Spleen (tissue), 11 donors: Measurements from ENCODE around the gene LRFN5. TPM values are rescaled to one million over a fixed set of nuclear protein-coding genes. Genes with fewer than 3 reads are reported as not detected.

ENCODE experiments used
- DNase-seq: peaks from one replicate; pipeline ENCODE4 v3.0.0-alpha.2; 2020
- H3K27ac ChIP-seq, 8 donors: fragments of 200-600 bp; sonication (generic) in 7 of 8; 1 replicate in 4 of 8; 2 replicates in 4 of 8; pipeline versions ENCODE4 v1.5.0 to v1.8.0; 2016 to 2021; ENCODE audit warnings: inconsistent platforms in 4 of 8, mild to moderate bottlenecking in 4 of 8, moderate library complexity in 1 of 8
- H3K27me3 ChIP-seq, 7 donors: fragments of 200-600 bp; sonication (generic) in 6 of 7; replicated peaks in 1 of 7; 1 replicate in 4 of 7; 2 replicates in 3 of 7; pipeline versions ENCODE4 v1.5.0 to v1.8.0; 2016 to 2021; ENCODE audit warnings: inconsistent platforms in 3 of 7, mild to moderate bottlenecking in 1 of 7
- H3K36me3 ChIP-seq, 6 donors: fragments of 200-600 bp; sonication (generic) in 5 of 6; 1 replicate in 4 of 6; 2 replicates in 2 of 6; pipeline versions ENCODE4 v1.5.0 to v1.8.0; 2016 to 2021; ENCODE audit warnings: inconsistent platforms in 2 of 6
- H3K4me1 ChIP-seq, 6 donors: fragments of 200-600 bp; sonication (generic) in 5 of 6; 1 replicate in 3 of 6; 2 replicates in 3 of 6; pipeline versions ENCODE4 v1.5.0 to v1.8.0; 2016 to 2021; ENCODE audit warnings: inconsistent platforms in 3 of 6
- H3K4me3 ChIP-seq, 8 donors: fragments of 200-600 bp; sonication (generic) in 7 of 8; 1 replicate in 4 of 8; 2 replicates in 4 of 8; pipeline versions ENCODE4 v1.5.0 to v1.8.0; 2016 to 2021; ENCODE audit warnings: inconsistent platforms in 4 of 8, mild to moderate bottlenecking in 4 of 8, moderate library complexity in 2 of 8
- H3K9me3 ChIP-seq, 8 donors: fragments of 200-600 bp; sonication (generic) in 7 of 8; 1 replicate in 4 of 8; 2 replicates in 4 of 8; pipeline versions ENCODE4 v1.5.0 to v1.8.0; 2016 to 2021; ENCODE audit warnings: inconsistent platforms in 4 of 8
- POLR2A ChIP-seq, 3 donors: fragments of 450-650 bp; IDR thresholded peaks; one replicate each; pipeline ENCODE4 v1.5.1; 2017; ENCODE audit warnings: antibody characterized with exemption in 3 of 3, mild to moderate bottlenecking in 1 of 3
- POLR2AphosphoS5 ChIP-seq, 3 donors: sonication (generic); formaldehyde crosslinking; IDR thresholded peaks; one replicate each; pipeline ENCODE4 v1.5.1; 2017; ENCODE audit warnings: antibody characterized with exemption in 3 of 3
- WGBS, 5 donors: extraction: QIAGEN DNeasy Blood & Tissue Kit in 3 of 5; methylation state at CpG; one replicate each; pipeline versions ENCODE4 v1.1.5 to v1.1.7; 2013 to 2018; 5-methylcytosine and 5-hydroxymethylcytosine counted together
- intact Hi-C: fragments of 100-400 bp; cut with DNase I; formaldehyde crosslinking; loops from one replicate; pipeline ENCODE4 v1.15.0; 2023; ENCODE audit warnings: low total_unique reads
- polyA plus RNA-seq, 3 donors: library from polyadenylated mRNA; stranded (reverse); fragments of 200-250 nt; gene quantifications; one replicate each; pipeline ENCODE4 v1.2.1, GENCODE V29; 2013
- total RNA-seq, 7 donors: library from RNA; depleted of rRNA in 3 of 7; stranded (reverse); fragments of >200 nt in 3 of 7; fragmentation: NEBNext Ultra II Directional in 4 of 7; extraction: Animal tissue kit (Norgen Biotek cat#: 25700) in 4 of 7; gene quantifications; one replicate each; pipeline versions ENCODE4 v1.1.0 to v1.2.1, GENCODE V29; 2016 to 2021
- TF ChIP-seq, protein P1 (sequence below), 11 experiments: fragments of 200-600 bp in 7 of 11; fragments of 450-650 bp in 4 of 11; sonication (generic) in 4 of 11; IDR thresholded peaks in 8 of 11; conservative IDR thresholded peaks in 3 of 11; 1 replicate in 7 of 11; 2 replicates in 4 of 11; pipeline versions ENCODE4 v1.4.0 to v1.8.0; 2016 to 2021; ENCODE audit warnings: antibody characterized with exemption in 11 of 11, inconsistent platforms in 4 of 11, mild to moderate bottlenecking in 1 of 11
- donor health status: healthy with polysubstance abuse.
- donor health status: DM: no; HTN: no; CAD: no; lungs with moderate emphysema.
- donor health status: DM: no; HTN: no; CAD: no.
- donor health status: Bipolar disorder and iron deficiency.
- donor health status: healthy.
- donor health status: DM: no; HTN: no; CAD: no.
- donor health status: DM: yes; HTN: yes; CAD: no.

The LRFN5 gene
- total and polyA plus RNA-seq, 10 donors, result 0.08 to 3.0 (median 1.4) TPM

DNA sequence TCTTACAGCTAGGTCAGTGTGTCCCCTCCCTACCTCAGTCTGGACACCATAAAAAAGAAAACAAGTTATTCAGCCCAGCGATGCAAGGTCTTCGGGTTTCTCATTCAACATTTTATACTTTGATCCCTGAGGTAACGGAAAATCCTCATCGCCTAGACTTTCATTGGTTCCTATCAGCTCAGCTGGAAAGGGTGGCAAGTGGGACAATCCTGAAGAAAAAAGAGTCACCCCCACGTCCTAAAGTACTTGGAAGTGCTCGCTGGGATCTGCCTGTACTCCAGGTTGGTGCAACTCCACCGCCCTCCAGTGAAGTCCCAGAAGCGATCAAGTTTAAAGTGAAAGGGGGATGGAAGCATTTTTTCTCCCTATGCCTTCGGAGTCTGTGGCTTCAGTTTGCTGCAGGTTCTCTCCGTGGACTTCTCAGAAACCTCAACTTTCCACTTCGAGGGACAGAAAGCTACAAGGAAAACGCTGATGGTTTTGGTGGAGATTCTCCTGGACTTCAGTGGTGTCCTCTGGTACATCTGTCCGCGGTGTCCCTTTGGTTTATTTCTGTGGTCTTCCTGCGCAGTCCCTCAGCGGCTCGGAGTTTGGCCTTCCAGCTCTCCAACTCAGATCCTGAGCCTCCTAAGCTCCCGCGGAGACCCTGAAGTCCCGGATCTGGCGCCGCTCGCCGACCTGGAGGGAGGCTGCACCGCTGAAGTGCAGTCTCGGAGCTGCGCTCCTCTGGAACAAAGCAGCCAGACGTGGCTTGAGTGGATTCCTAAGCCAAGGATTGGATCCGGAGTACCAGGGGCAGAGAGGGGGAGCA lies 1.8 kb upstream of the LRFN5 start:
- Histone ChIP-seq H3K27me3 (peaks cover 0 to 78% (median 44%) of the 10 kb centered on the region in 7 donors), H3K4me1 (peaks cover 10 to 57% (median 44%) of the 10 kb centered on the region in 6 donors), H3K27ac (peak overlapping the region in 6 of 8 donors; percentile 8 to 77 (median 62)), H3K4me3 (peak overlapping the region; percentile 13 to 72 (median 54)), H3K9me3 (no peaks in the 10 kb centered on the region), H3K36me3 (no peaks in the 10 kb centered on the region)
- peak; percentile 75 for DNase-seq
- TF ChIP-seq, protein P1, sequence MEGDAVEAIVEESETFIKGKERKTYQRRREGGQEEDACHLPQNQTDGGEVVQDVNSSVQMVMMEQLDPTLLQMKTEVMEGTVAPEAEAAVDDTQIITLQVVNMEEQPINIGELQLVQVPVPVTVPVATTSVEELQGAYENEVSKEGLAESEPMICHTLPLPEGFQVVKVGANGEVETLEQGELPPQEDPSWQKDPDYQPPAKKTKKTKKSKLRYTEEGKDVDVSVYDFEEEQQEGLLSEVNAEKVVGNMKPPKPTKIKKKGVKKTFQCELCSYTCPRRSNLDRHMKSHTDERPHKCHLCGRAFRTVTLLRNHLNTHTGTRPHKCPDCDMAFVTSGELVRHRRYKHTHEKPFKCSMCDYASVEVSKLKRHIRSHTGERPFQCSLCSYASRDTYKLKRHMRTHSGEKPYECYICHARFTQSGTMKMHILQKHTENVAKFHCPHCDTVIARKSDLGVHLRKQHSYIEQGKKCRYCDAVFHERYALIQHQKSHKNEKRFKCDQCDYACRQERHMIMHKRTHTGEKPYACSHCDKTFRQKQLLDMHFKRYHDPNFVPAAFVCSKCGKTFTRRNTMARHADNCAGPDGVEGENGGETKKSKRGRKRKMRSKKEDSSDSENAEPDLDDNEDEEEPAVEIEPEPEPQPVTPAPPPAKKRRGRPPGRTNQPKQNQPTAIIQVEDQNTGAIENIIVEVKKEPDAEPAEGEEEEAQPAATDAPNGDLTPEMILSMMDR (IDR thresholded peaks at IDR 0.05 in 8 of 11, conservative IDR thresholded peaks at IDR 0.05 in 3 of 11), result no peak
- TF ChIP-seq POLR2AphosphoS5 (IDR thresholded peaks at IDR 0.05), result peak in 2 of 3 donors; percentile 24 to 65
- intact Hi-C loops, result no loop called here
- 2 to 5% (median 4%) methylated on average over 27 to 29 of the region's 29 CpGs for WGBS, 5 donors

DNA sequence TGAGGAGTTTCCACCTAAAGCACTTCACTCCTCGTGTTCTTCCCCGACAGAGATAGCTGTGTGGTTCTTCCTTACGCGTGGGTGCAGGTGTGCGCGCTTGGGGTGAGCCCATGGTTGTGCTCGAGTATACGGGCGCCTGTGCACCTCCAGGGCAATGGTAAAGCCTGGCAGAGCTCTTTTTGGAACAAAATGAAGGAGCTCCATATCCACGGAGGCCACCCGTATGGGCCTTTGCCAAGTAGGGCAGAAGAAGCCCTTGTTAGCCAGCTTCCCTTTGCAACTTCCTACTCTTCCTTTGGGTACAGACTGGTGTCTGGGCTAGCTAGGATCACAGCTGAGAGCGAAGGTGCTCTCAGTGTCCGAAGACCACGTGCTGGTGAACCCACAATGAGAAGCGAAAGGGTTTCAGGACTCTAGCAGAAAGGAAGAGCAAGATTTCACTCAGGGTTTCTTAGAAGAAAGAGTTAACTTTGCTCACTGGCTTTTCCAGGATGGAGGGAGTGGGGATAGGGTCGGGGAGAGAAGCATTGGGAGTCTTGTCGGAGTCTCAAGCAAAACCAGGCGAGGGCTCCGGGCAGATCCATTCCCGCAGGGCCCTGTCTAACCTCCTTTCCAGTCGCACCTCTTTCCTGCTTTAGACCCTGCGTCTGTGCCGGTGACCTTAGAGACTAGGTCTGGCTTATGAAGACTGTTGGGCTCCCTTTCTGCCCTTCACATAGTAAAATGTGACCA lies 960 bp upstream of the LRFN5 start:
- peak overlapping the region; percentile 13 to 72 (median 54) for H3K4me3 ChIP-seq
- 5 to 8% (median 6%) methylated on average over 22 to 23 of the region's 23 CpGs for WGBS, 5 donors
- DNase-seq, result no peak
- H3K9me3 ChIP-seq, result no peaks in the 10 kb centered on the region
- TF ChIP-seq, protein P1 (IDR thresholded peaks at IDR 0.05 in 8 of 11, conservative IDR thresholded peaks at IDR 0.05 in 3 of 11), result no peak
- TF ChIP-seq POLR2AphosphoS5 (IDR thresholded peaks at IDR 0.05) (no peak), POLR2A (IDR thresholded peaks at IDR 0.05) (no peak)
- peaks cover 10 to 60% (median 46%) of the 10 kb centered on the region in 6 donors for H3K4me1 ChIP-seq
- peaks cover 0 to 83% (median 47%) of the 10 kb centered on the region in 7 donors for H3K27me3 ChIP-seq
- H3K36me3 ChIP-seq, result no peaks in the 10 kb centered on the region
- intact Hi-C loops, result no loop called here
- peak overlapping the region in 6 of 8 donors; percentile 8 to 77 (median 66) for H3K27ac ChIP-seq

DNA sequence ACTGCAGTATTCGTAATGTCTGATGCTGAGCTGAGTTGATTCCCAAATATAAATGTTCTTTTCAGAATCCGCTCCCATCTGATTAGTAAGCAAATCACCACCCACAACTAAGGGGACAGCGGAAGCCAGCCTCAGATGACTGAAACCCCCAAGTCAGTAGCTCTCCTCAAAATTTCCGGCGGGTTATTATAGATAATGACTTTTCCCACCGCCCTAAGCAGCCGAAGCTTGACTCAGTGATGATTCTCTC lies 469 bp upstream of the LRFN5 start:
- Histone ChIP-seq H3K36me3 (no peaks in the 10 kb centered on the region), H3K27ac (peak overlapping the region in 5 of 8 donors; percentile 59 to 77 (median 67)), H3K4me1 (peaks cover 10 to 55% (median 46%) of the 10 kb centered on the region in 6 donors), H3K4me3 (peak overlapping the region; percentile 39 to 72 (median 54)), H3K9me3 (no peaks in the 10 kb centered on the region), H3K27me3 (peaks cover 4 to 83% (median 47%) of the 10 kb centered on the region in 7 donors)
- intact Hi-C loops, result no loop called here
- no peak for TF ChIP-seq POLR2A (IDR thresholded peaks at IDR 0.05)
- TF ChIP-seq, protein P1 (IDR thresholded peaks at IDR 0.05 in 8 of 11, conservative IDR thresholded peaks at IDR 0.05 in 3 of 11), result no peak
- TF ChIP-seq POLR2AphosphoS5 (IDR thresholded peaks at IDR 0.05), result no peak
- 3 to 9% (median 5%) methylated on average over 7 of the region's 7 CpGs for WGBS, 5 donors
- DNase-seq, result no peak

DNA sequence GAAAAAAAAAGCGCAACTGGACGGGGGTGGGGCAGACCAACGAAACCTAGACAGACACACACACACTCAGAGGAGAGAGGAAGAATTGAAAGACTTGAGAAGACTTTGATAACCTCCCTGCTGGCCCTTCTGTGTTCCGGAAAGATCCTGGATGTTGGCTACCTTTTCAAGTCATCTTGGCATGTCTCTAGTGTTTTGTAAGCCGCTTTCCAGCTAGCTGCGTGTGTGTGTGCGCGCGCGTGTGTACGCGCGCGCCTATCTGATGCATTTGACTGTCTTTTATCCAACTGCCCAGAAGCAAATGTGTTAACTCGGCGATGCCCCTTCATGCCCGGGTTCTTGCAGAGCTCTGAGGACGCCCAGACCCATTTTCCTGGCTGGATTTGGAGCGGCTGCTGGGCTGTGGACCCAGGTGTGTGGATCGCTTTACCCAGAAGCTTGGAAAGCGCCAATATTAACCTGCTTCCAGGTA lies 664 bp downstream of the LRFN5 start:
- Histone ChIP-seq H3K4me1 (peaks cover 10 to 55% (median 46%) of the 10 kb centered on the region in 6 donors), H3K9me3 (no peaks in the 10 kb centered on the region), H3K36me3 (no peaks in the 10 kb centered on the region), H3K27ac (peak overlapping the region in 4 of 8 donors; percentile 64 to 77 (median 72)), H3K4me3 (peak overlapping the region; percentile 39 to 72 (median 54)), H3K27me3 (peaks cover 4 to 80% (median 47%) of the 10 kb centered on the region in 7 donors)
- no peak for DNase-seq
- TF ChIP-seq POLR2A (IDR thresholded peaks at IDR 0.05), result no peak
- TF ChIP-seq, protein P1 (IDR thresholded peaks at IDR 0.05 in 8 of 11, conservative IDR thresholded peaks at IDR 0.05 in 3 of 11), result no peak
- no peak for TF ChIP-seq POLR2AphosphoS5 (IDR thresholded peaks at IDR 0.05)
- 2 to 4% (median 2%) methylated on average over 21 of the region's 21 CpGs for WGBS, 5 donors
- intact Hi-C loops, result no loop called here
